ENCODE data around the gene CHST8.

The CHST8 gene

DNA sequence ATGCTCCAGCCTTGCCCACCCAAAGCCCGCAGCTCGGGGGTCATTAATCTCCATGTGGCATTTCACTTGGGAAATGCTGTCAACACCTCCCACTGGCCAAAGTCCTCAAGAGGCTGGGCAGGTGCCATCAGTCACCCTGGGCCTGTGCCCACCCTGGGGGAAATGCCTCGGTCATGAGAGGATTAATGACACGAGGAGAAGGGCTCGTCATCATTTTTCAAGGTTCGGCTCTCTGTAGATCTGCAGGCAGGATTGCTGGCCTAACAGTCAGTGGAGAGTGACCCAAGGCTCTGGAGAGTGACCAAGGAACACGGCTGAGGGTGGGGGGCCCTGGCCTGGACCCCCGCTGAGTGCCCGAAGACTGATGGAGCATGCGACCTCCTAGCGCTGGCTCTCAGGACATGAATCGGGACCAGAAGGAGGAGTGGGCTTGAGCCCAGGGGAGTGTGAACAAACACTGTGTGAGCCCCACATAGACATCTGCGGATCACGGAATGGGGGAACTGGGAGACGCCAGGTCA, 159.7 kb downstream of the CHST8 start:
- no peak overlapping the region for H3K4me3 ChIP-seq (ENCODE audit: low read depth, low read length)
- H3K27me3 ChIP-seq (ENCODE audit: control insufficient read depth, insufficient read depth, low read length): peaks cover 12% of the 10 kb centered on the region
- H3K4me1 ChIP-seq (ENCODE audit: control insufficient read depth, insufficient read depth, low read length): peaks cover 4% of the 10 kb centered on the region; the same call in 1 of the 2 replicates
- no peak overlapping the region for H3K9ac ChIP-seq (ENCODE audit: low read length)
- no peaks in the 10 kb centered on the region for H3K36me3 ChIP-seq (ENCODE audit: control insufficient read depth, insufficient read depth, low read length)
- H3K9me3 ChIP-seq (ENCODE audit: control insufficient read depth, insufficient read depth, low read depth, low read length): no peaks in the 10 kb centered on the region
- no peak overlapping the region for H3K27ac ChIP-seq (ENCODE audit: low read depth, low read length)

- peaks cover 4% of the 10 kb centered on the region; the same call in 1 of the 2 replicates for H3K4me1 ChIP-seq (ENCODE audit: control insufficient read depth, insufficient read depth, low read length)
- no peak overlapping the region for H3K9ac ChIP-seq (ENCODE audit: low read length)
- no peaks in the 10 kb centered on the region for H3K36me3 ChIP-seq (ENCODE audit: control insufficient read depth, insufficient read depth, low read length)
- H3K4me3 ChIP-seq (ENCODE audit: low read depth, low read length): no peak overlapping the region
- H3K27ac ChIP-seq (ENCODE audit: low read depth, low read length): no peak overlapping the region
- H3K9me3 ChIP-seq (ENCODE audit: control insufficient read depth, insufficient read depth, low read depth, low read length): no peaks in the 10 kb centered on the region
- peaks cover 12% of the 10 kb centered on the region for H3K27me3 ChIP-seq (ENCODE audit: control insufficient read depth, insufficient read depth, low read length)
These were observed 160.2 kb downstream of the CHST8 start for GRCh38 chr19:33781996-33782395.

GRCh38 chr19:33784432-33784831, 162.7 kb downstream of the CHST8 start:
- Histone ChIP-seq H3K4me1 (ENCODE audit: control insufficient read depth, insufficient read depth, low read length) (no peaks in the 10 kb centered on the region), H3K36me3 (ENCODE audit: control insufficient read depth, insufficient read depth, low read length) (no peaks in the 10 kb centered on the region), H3K9me3 (ENCODE audit: control insufficient read depth, insufficient read depth, low read depth, low read length) (no peaks in the 10 kb centered on the region), H3K27ac (ENCODE audit: low read depth, low read length) (no peak overlapping the region), H3K4me3 (ENCODE audit: low read depth, low read length) (no peak overlapping the region), H3K27me3 (ENCODE audit: control insufficient read depth, insufficient read depth, low read length) (peaks cover 5% of the 10 kb centered on the region; the same call in 1 of the 2 replicates), H3K9ac (ENCODE audit: low read length) (no peak overlapping the region)

- H3K36me3 ChIP-seq (ENCODE audit: control insufficient read depth, insufficient read depth, low read length): no peaks in the 10 kb centered on the region
- no peak overlapping the region for H3K9ac ChIP-seq (ENCODE audit: low read length)
- H3K4me3 ChIP-seq (ENCODE audit: low read depth, low read length): no peak overlapping the region
- no peak overlapping the region for H3K27ac ChIP-seq (ENCODE audit: low read depth, low read length)
- no peaks in the 10 kb centered on the region for H3K9me3 ChIP-seq (ENCODE audit: control insufficient read depth, insufficient read depth, low read depth, low read length)
- peaks cover 4% of the 10 kb centered on the region; the same call in 1 of the 2 replicates for H3K27me3 ChIP-seq (ENCODE audit: control insufficient read depth, insufficient read depth, low read length)
- H3K4me1 ChIP-seq (ENCODE audit: control insufficient read depth, insufficient read depth, low read length): no peaks in the 10 kb centered on the region
These were observed 164.0 kb downstream of the CHST8 start for GRCh38 chr19:33785795-33786194.

- no peaks in the 10 kb centered on the region; the same call in 1 of the 2 replicates for H3K4me1 ChIP-seq (ENCODE audit: control insufficient read depth, insufficient read depth, low read length)
- H3K9me3 ChIP-seq (ENCODE audit: control insufficient read depth, insufficient read depth, low read depth, low read length): no peaks in the 10 kb centered on the region
These were observed 166.9 kb downstream of the CHST8 start for GRCh38 chr19:33788676-33789075.

GRCh38 chr19:33789344-33789743, 167.6 kb downstream of the CHST8 start:
- Histone ChIP-seq H3K27ac (ENCODE audit: low read depth, low read length) (no peak overlapping the region), H3K36me3 (ENCODE audit: control insufficient read depth, insufficient read depth, low read length) (no peaks in the 10 kb centered on the region), H3K27me3 (ENCODE audit: control insufficient read depth, insufficient read depth, low read length) (peaks cover 4% of the 10 kb centered on the region; the same call in 1 of the 2 replicates), H3K9ac (ENCODE audit: low read length) (no peak overlapping the region), H3K4me1 (ENCODE audit: control insufficient read depth, insufficient read depth, low read length) (peaks cover 2% of the 10 kb centered on the region; the same call in 1 of the 2 replicates), H3K9me3 (ENCODE audit: control insufficient read depth, insufficient read depth, low read depth, low read length) (no peaks in the 10 kb centered on the region), H3K4me3 (ENCODE audit: low read depth, low read length) (no peak overlapping the region)

More at GRCh38 chr19:33788676-33789075, 166.9 kb downstream of the CHST8 start:
- Histone ChIP-seq H3K27me3 (ENCODE audit: control insufficient read depth, insufficient read depth, low read length) (peaks cover 4% of the 10 kb centered on the region; the same call in 1 of the 2 replicates), H3K9ac (ENCODE audit: low read length) (no peak overlapping the region), H3K36me3 (ENCODE audit: control insufficient read depth, insufficient read depth, low read length) (no peaks in the 10 kb centered on the region), H3K4me3 (ENCODE audit: low read depth, low read length) (no peak overlapping the region), H3K27ac (ENCODE audit: low read depth, low read length) (no peak overlapping the region)

DNA sequence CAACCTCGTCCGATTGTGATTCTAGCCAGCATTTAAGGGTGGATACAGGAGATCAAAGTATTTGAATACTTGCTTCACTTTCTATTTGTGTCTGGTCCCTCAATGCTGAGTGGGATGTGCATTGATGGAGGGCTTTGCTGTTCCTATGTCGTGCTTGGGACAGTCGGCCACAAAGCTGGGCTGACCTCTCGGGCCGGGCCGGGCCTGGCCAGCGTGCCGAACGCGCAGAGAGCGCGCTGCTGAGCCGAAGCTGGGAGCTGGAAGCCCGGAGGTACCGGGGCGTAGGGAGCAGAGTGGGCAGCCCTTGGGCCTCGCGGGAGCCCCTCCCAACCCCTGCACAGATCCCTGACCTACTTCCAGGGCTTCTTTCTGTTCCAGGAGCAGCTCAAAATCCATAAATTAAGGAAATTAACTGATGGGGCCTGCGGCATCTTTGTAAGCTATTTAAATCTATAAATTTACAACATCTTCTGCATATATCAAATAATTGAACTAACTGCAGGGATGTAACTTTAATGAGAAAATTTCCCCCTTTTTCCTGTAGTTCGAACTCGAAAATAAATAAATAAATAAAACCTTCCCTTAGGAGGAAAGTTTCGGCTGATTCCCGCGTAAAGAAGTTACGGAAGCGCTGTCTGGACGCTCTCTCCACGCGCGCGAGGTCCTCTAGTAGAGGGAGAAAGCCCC, 173.1 kb downstream of the CHST8 start:
- H3K4me1 ChIP-seq (ENCODE audit: control insufficient read depth, insufficient read depth, low read length): peaks cover 20% of the 10 kb centered on the region
- H3K27me3 ChIP-seq (ENCODE audit: control insufficient read depth, insufficient read depth, low read length): no peaks in the 10 kb centered on the region
- peak overlapping the region; percentile 78 for H3K4me3 ChIP-seq (ENCODE audit: low read depth, low read length)
- peak overlapping the region; percentile 67; the same call in 1 of the 2 replicates for H3K27ac ChIP-seq (ENCODE audit: low read depth, low read length)
- no peaks in the 10 kb centered on the region; the same call in 1 of the 2 replicates for H3K36me3 ChIP-seq (ENCODE audit: control insufficient read depth, insufficient read depth, low read length)
- H3K9ac ChIP-seq (ENCODE audit: low read length): peak overlapping the region; percentile 98
- H3K9me3 ChIP-seq (ENCODE audit: control insufficient read depth, insufficient read depth, low read depth, low read length): no peaks in the 10 kb centered on the region

GRCh38 chr19:33795370-33796163, 173.8 kb downstream of the CHST8 start:
- H3K9me3 ChIP-seq (ENCODE audit: control insufficient read depth, insufficient read depth, low read depth, low read length): no peaks in the 10 kb centered on the region
- peak overlapping the region; percentile 78 for H3K4me3 ChIP-seq (ENCODE audit: low read depth, low read length)
- no peaks in the 10 kb centered on the region for H3K27me3 ChIP-seq (ENCODE audit: control insufficient read depth, insufficient read depth, low read length)
- H3K9ac ChIP-seq (ENCODE audit: low read length): peak overlapping the region; percentile 98
- peaks cover 27% of the 10 kb centered on the region for H3K4me1 ChIP-seq (ENCODE audit: control insufficient read depth, insufficient read depth, low read length)
- peak overlapping the region; percentile 96 for H3K27ac ChIP-seq (ENCODE audit: low read depth, low read length)
- peaks cover 5% of the 10 kb centered on the region for H3K36me3 ChIP-seq (ENCODE audit: control insufficient read depth, insufficient read depth, low read length)

DNA sequence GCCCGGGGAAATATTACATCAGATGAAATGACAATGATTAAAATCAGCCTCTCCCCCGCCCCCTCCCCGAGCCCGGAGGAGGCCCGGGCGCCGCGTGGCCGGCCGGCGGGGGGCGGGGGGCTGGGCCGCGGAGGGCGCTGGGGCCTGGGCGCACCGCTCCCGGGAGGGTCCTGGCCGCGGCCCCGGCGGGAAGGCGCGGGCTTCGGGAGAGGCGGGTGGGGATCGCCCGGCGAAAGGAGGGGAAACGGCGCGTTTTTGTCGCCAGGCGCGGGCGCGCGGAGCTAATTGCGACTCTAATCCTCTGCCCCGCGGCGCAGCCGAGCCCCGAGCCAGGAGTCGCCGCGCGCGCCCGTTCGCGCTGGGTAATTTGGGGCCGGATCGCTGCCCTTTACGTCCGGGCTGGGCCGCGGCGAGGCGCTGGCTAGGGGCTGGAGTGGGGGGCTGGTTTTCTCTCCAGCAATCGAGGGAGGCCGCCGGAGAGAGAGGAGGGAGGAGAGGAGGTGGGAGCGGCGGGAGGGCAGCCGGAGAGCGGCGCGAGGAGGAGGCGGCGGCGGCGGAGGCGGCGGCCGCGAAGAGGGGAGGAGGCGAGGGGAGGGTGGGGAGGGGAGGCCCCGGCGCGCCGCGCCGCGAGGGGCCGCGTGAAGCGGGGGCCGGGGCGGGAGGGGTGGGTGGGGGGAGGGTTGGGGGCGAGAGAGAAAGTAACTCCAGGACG, 174.6 kb downstream of the CHST8 start, which contains the start of gene KCTD15:
Gene KCTD15, plus strand, starts transcription at position 707 of the 712 bp plus-strand sequence. CDS start 3,585 bp downstream, outside the sequence.
- Histone ChIP-seq H3K36me3 (ENCODE audit: control insufficient read depth, insufficient read depth, low read length) (peaks cover 12% of the 10 kb centered on the region), H3K27ac (ENCODE audit: low read depth, low read length) (peak within 1 kb of the TSS; percentile 97), H3K4me1 (ENCODE audit: control insufficient read depth, insufficient read depth, low read length) (peaks cover 27% of the 10 kb centered on the region), H3K9me3 (ENCODE audit: control insufficient read depth, insufficient read depth, low read depth, low read length) (no peaks in the 10 kb centered on the region), H3K4me3 (ENCODE audit: low read depth, low read length) (peak within 1 kb of the TSS; percentile 97), H3K27me3 (ENCODE audit: control insufficient read depth, insufficient read depth, low read length) (no peaks in the 10 kb centered on the region), H3K9ac (ENCODE audit: low read length) (peak within 1 kb of the TSS; percentile 98)

DNA sequence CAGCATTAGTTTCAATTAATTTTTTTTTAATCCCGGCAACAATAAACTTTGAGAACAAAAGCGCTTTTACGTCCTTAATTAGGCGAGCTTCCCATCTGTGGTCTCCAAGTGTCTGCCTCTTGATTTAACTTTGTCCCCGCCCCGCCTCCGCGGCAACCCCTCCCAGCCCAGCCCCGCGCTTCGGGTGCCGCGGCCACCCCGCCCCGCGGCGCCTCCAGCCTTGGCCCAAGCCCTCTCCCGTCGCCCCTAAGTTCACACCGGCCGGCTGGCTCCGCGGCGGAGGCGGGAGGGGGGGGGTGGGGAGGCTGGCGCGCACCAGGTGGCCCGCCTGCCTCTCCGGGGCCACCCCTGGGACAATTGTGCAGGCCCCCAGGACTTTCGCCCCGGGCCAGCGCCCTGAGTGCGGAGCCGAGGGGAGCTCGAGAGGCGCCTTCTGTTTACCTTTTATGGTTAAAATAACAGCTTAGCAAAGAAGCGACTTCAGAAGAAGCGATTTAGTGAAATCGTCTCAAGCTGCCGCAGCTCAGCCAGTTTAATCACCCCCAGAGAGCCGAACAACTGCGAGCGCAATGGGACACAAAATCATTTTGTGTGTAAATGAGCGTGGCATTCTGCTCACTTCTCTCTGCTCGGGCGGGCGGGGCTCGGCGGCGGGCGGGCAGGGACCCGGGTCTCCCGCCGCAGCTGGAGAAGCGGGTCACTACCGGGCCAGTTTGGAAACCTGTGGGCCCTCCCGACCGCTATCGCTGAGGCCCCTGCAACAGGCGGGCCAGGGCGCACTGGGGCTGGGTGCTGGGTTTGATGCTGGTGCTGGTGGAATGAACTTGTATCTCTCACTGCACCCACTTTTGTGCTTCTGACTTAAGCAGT, 176.3 kb downstream of the CHST8 start:
- peak overlapping the region; percentile 97 for H3K4me3 ChIP-seq (ENCODE audit: low read depth, low read length)
- H3K9me3 ChIP-seq (ENCODE audit: control insufficient read depth, insufficient read depth, low read depth, low read length): no peaks in the 10 kb centered on the region
- peaks cover 27% of the 10 kb centered on the region for H3K4me1 ChIP-seq (ENCODE audit: control insufficient read depth, insufficient read depth, low read length)
- peak overlapping the region; percentile 97; the same call in 1 of the 2 replicates for H3K27ac ChIP-seq (ENCODE audit: low read depth, low read length)
- peak overlapping the region; percentile 98 for H3K9ac ChIP-seq (ENCODE audit: low read length)
- H3K27me3 ChIP-seq (ENCODE audit: control insufficient read depth, insufficient read depth, low read length): no peaks in the 10 kb centered on the region
- H3K36me3 ChIP-seq (ENCODE audit: control insufficient read depth, insufficient read depth, low read length): peaks cover 28% of the 10 kb centered on the region

All from HUES6 (cell line).